HEK293 (cell line): Measurements from ENCODE around the gene PCYOX1L.
"Not testable (repeated sequence)": the region's sequence is repeated elsewhere in the genome, so short reads cannot be mapped to it uniquely, and the experiment has no call there.

ENCODE experiments used
- CTCF ChIA-PET: fragments of 350-600 bp; formaldehyde crosslinking; extraction: SDS; loops from one replicate; lab custom pipeline; 2021; ENCODE audit warnings: antibody characterized with exemption; lab: Yijun Ruan, JAX
- POLR2A ChIA-PET: fragments of 300-600 bp; formaldehyde crosslinking; extraction: SDS; loops from one replicate; lab custom pipeline; 2020; ENCODE audit warnings: antibody characterized with exemption, inconsistent platforms; lab: Yijun Ruan, JAX
- H3K27ac ChIP-seq: fragments of 200-500 bp; sonication (Bioruptor generic); 2 replicates; pipeline ENCODE4 v1.5.1; 2014; ENCODE audit warnings: low read depth, low read length, control low read depth, inconsistent platforms; ENCODE audit errors: extremely low read depth
- H3K36me3 ChIP-seq, 2 experiments: fragments of 200-500 bp in 1 of 2; sonication (Bioruptor generic) in 1 of 2; 1 replicate in 1 of 2; 2 replicates in 1 of 2; pipeline ENCODE4 v1.5.1; 2014 to 2017; ENCODE audit warnings: inconsistent platforms in 2 of 2, low read length in 2 of 2; ENCODE audit not compliant: control insufficient read depth in 2 of 2, insufficient read depth in 1 of 2
- H3K4me1 ChIP-seq: fragments of 200-500 bp; sonication (Bioruptor generic); 2 replicates; pipeline ENCODE4 v1.5.1; 2014; ENCODE audit warnings: mild to moderate bottlenecking, low read length, inconsistent platforms; ENCODE audit not compliant: control insufficient read depth, insufficient read depth
- H3K4me3 ChIP-seq: 2 replicates; pipeline ENCODE4 v1.5.1; 2011; ENCODE audit warnings: low read depth, mild to moderate bottlenecking, control low read depth, low read length, moderate library complexity
- H3K9me3 ChIP-seq: fragments of 200-500 bp; sonication (Bioruptor generic); 2 replicates; pipeline ENCODE4 v1.5.1; 2014; ENCODE audit warnings: low read depth, low read length, inconsistent platforms; ENCODE audit not compliant: control insufficient read depth, insufficient read depth
- GLIS1 ChIP-seq: fragments of 450-650 bp; formaldehyde crosslinking; IDR thresholded peaks from 2 replicates; pipeline ENCODE4 v1.5.1; 2016; ENCODE audit warnings: missing biosample characterization, missing genetic modification characterization
- RBAK ChIP-seq: fragments of 450-650 bp; formaldehyde crosslinking; IDR thresholded peaks from 2 replicates; pipeline ENCODE4 v1.5.1; 2016; ENCODE audit warnings: missing biosample characterization, missing genetic modification characterization
- SALL2 ChIP-seq: fragments of 450-650 bp; formaldehyde crosslinking; IDR thresholded peaks from 2 replicates; pipeline ENCODE4 v1.5.0; 2017; ENCODE audit warnings: missing biosample characterization, mild to moderate bottlenecking, missing genetic modification characterization, borderline replicate concordance
- SP3 ChIP-seq: fragments of 450-650 bp; formaldehyde crosslinking; IDR thresholded peaks from 2 replicates; pipeline ENCODE4 v1.5.1; 2016; ENCODE audit warnings: missing biosample characterization, missing genetic modification characterization
- SP7 ChIP-seq: fragments of 450-650 bp; formaldehyde crosslinking; IDR thresholded peaks from 2 replicates; pipeline ENCODE4 v1.5.1; 2016; ENCODE audit warnings: missing biosample characterization, missing genetic modification characterization
- ZBTB7A ChIP-seq: fragments of 450-650 bp; formaldehyde crosslinking; IDR thresholded peaks from 2 replicates; pipeline ENCODE4 v1.5.1; 2016; ENCODE audit warnings: low read depth, missing biosample characterization, missing genetic modification characterization
- ZFHX2 ChIP-seq: fragments of 450-650 bp; formaldehyde crosslinking; conservative IDR thresholded peaks from 2 replicates; pipeline ENCODE4 v1.5.1; 2016; ENCODE audit warnings: missing biosample characterization, missing genetic modification characterization
- ZNF155 ChIP-seq: fragments of 450-650 bp; formaldehyde crosslinking; IDR thresholded peaks from 2 replicates; pipeline ENCODE4 v1.5.1; 2016; ENCODE audit warnings: missing biosample characterization, missing genetic modification characterization
- ZNF211 ChIP-seq: fragments of 450-650 bp; formaldehyde crosslinking; IDR thresholded peaks from 2 replicates; pipeline ENCODE4 v1.5.1; 2016; ENCODE audit warnings: low read depth, missing biosample characterization, missing genetic modification characterization
- ZNF37A ChIP-seq: fragments of 450-650 bp; IDR thresholded peaks from 2 replicates; pipeline ENCODE4 v1.5.1; 2018; ENCODE audit warnings: missing biosample characterization, missing genetic modification characterization
- ZNF530 ChIP-seq: fragments of 450-650 bp; formaldehyde crosslinking; IDR thresholded peaks from 2 replicates; pipeline ENCODE4 v1.5.1; 2016; ENCODE audit warnings: low read depth, missing biosample characterization, missing genetic modification characterization
- ZNF621 ChIP-seq: fragments of 450-650 bp; formaldehyde crosslinking; IDR thresholded peaks from 2 replicates; pipeline ENCODE4 v1.5.1; 2017; ENCODE audit warnings: missing biosample characterization, missing genetic modification characterization
- ZNF776 ChIP-seq: fragments of 450-650 bp; formaldehyde crosslinking; IDR thresholded peaks from 2 replicates; pipeline ENCODE4 v1.5.0; 2017; ENCODE audit warnings: missing biosample characterization, missing genetic modification characterization, borderline replicate concordance
- ZNF785 ChIP-seq: fragments of 450-650 bp; formaldehyde crosslinking; IDR thresholded peaks from 2 replicates; pipeline ENCODE4 v1.5.1; 2016; ENCODE audit warnings: missing biosample characterization, missing genetic modification characterization
- ZSCAN16 ChIP-seq: fragments of 450-650 bp; formaldehyde crosslinking; IDR thresholded peaks from 2 replicates; pipeline ENCODE4 v1.5.1; 2016; ENCODE audit warnings: missing biosample characterization, missing genetic modification characterization
- TF ChIP-seq, protein P1 (sequence below): fragments of 450-650 bp; formaldehyde crosslinking; IDR thresholded peaks from 2 replicates; pipeline ENCODE4 v1.5.1; 2016; ENCODE audit warnings: missing biosample characterization, missing genetic modification characterization
- TF ChIP-seq, protein P2 (sequence below): fragments of 450-650 bp; formaldehyde crosslinking; IDR thresholded peaks from 2 replicates; pipeline ENCODE4 v1.5.1; 2016; ENCODE audit warnings: missing biosample characterization, missing genetic modification characterization
- TF ChIP-seq, protein P3 (sequence below): fragments of 450-650 bp; formaldehyde crosslinking; IDR thresholded peaks from 2 replicates; pipeline ENCODE4 v1.5.1; 2016; ENCODE audit warnings: missing biosample characterization, missing genetic modification characterization
- TF ChIP-seq, protein P4 (sequence below): fragments of 450-650 bp; formaldehyde crosslinking; IDR thresholded peaks from 2 replicates; pipeline ENCODE4; 2016; ENCODE audit warnings: missing biosample characterization, missing genetic modification characterization

The PCYOX1L gene

DNA sequence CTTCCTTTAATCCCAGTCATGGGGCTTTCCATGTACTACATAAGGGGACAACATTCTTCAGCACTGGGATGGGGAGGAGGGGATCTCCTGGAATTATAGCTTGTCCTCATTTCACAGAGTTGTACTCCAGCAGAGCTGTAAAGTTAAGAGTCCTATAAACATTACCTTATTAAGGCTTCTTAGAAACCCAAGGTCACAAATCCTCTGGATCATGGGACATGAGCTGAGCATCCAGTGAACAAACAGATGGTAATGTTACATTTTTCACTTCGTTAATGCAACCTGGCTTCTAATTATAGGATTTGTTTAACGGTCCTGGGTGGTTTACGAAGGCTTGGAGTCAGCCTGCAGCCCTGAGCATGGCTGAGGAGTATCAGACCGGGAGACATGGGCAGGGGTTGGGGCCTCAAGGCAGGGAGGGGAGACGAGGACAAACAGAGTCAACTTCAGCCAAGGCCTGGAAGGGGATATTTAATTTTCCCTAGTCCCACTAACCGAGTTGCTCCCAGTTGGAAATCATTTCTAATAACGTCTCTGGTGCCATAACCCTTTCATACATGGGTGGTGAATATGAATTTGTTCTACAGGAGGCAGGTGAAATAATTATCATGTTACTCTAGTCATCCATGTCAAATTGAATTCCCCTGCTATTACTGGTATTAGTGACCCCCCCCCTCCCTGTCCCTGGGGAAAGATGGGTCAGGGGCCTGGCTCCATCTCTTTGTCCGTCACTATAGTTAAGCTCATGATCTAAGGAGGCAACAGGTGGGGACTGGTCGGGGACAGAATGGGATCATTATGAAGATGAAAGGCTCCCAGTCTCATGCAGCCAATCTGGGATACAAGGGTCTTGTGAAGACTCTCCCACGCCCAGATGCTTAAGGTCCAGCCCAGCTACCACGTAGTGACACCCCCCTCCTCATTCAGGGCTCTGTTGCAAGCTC, 32.0 kb downstream of the PCYOX1L start (continued):
- peak; percentile 13; the same call in 1 of the 2 replicates for TF ChIP-seq GLIS1 (tag by site-specific recombination)
- TF ChIP-seq, protein P1, sequence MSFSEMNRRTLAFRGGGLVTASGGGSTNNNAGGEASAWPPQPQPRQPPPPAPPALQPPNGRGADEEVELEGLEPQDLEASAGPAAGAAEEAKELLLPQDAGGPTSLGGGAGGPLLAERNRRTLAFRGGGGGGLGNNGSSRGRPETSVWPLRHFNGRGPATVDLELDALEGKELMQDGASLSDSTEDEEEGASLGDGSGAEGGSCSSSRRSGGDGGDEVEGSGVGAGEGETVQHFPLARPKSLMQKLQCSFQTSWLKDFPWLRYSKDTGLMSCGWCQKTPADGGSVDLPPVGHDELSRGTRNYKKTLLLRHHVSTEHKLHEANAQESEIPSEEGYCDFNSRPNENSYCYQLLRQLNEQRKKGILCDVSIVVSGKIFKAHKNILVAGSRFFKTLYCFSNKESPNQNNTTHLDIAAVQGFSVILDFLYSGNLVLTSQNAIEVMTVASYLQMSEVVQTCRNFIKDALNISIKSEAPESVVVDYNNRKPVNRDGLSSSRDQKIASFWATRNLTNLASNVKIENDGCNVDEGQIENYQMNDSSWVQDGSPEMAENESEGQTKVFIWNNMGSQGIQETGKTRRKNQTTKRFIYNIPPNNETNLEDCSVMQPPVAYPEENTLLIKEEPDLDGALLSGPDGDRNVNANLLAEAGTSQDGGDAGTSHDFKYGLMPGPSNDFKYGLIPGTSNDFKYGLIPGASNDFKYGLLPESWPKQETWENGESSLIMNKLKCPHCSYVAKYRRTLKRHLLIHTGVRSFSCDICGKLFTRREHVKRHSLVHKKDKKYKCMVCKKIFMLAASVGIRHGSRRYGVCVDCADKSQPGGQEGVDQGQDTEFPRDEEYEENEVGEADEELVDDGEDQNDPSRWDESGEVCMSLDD (tag by site-specific recombination), result no peak

DNA sequence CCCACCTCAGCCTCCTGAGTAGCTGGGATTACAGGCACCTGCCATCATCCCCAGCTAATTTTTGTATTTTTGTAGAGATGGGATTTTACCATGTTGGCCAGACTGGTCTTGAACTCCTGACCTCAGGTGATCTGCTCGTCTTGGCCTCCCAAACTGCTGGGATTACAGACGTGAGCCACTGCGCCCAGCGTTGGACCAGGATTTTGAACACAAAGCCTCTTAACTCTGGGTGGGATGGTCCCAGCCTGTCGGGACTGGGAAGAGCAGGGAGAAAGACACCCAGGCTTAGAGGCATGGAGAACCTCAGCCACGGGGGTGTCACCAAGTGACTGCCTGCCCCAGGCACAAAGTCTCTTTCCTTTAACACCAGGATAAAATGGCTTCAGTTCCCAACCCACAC, 33.2 kb downstream of the PCYOX1L start:
- POLR2A ChIA-PET, H3K27ac ChIP-seq: not testable (repeated sequence)
- CTCF ChIA-PET, result interaction anchor here (0.9 to 1.5 kb wide), 5 partner anchors 9 to 172 kb away, joined by 3 to 13 read pairs (median 3); no protein-coding TSS in a partner anchor

DNA sequence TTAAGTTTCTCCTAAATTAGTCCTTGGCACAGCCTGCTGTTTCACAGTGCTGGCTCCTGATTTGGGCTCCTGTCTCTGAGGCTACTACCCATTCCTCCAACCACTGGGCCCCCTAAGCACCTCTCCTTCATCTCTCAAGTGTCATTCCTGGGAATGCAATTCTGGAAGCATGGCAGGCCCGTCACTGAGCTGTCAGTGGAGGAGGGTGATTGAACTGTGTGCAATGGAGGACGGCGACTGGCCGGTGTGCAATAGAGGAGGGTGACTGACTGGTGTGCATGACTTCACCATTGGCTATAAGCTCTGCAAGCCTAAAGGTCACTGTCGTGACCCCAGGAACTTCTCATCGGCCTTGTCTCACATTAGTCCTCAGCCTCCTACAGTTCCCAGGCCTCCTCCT, 33.7 kb downstream of the PCYOX1L start:
- H3K36me3 ChIP-seq, result no peaks in the 10 kb centered on the region
- ChIA-PET CTCF (interaction anchor here (1.2 kb wide), 1 partner anchor 77 kb away, joined by 3 read pairs; no protein-coding TSS in a partner anchor), POLR2A (no interaction called here)
- H3K4me1 ChIP-seq, result no peaks in the 10 kb centered on the region
- H3K9me3 ChIP-seq, result no peaks in the 10 kb centered on the region
- H3K27ac ChIP-seq, result no peak overlapping the region
- no peak overlapping the region for H3K4me3 ChIP-seq
- TF ChIP-seq ZNF621 (tag by site-specific recombination), result no peak
- TF ChIP-seq RBAK (tag by site-specific recombination), result no peak
- TF ChIP-seq ZBTB7A (tag by site-specific recombination), result no peak
- TF ChIP-seq ZNF530 (tag by site-specific recombination), result no peak
- no peak for TF ChIP-seq ZNF211
- TF ChIP-seq ZNF776 (tag by site-specific recombination), result no peak
- no peak for TF ChIP-seq SP7 (tag by site-specific recombination)
- TF ChIP-seq SP3 (tag by site-specific recombination), result no peak
- no peak for TF ChIP-seq ZNF37A

More for the DNA sequence above, 33.2 kb downstream of the PCYOX1L start:
- not testable (repeated sequence) for H3K4me3 ChIP-seq, H3K9me3 ChIP-seq, H3K4me1 ChIP-seq, H3K36me3 ChIP-seq

DNA sequence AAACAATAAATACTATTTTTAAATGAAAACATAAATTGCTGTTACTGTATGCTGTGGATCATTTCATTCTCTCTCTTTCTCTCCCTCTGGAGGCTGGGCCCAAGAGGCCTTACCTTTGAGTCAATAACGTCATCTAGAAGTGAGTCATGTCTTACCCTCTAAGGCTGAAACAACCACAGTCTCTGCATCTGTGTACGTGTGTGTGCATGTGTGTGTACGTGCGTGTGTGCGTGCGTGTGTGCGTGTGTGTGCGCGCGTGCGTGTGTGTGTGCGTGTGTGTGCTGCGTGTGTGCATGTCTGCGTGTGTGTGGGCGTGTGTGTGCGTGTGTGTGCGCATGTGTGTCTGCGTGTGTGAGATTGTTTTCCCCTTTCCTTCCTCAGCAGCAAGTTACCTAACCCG, 34.9 kb downstream of the PCYOX1L start:
- no peak overlapping the region for H3K4me3 ChIP-seq
- H3K4me1 ChIP-seq, result no peaks in the 10 kb centered on the region
- H3K9me3 ChIP-seq, result no peaks in the 10 kb centered on the region
- no peaks in the 10 kb centered on the region for H3K36me3 ChIP-seq
- POLR2A ChIA-PET, result no interaction called here
- CTCF ChIA-PET, result interaction anchor here (0.5 to 1.2 kb wide), 2 partner anchors 21 to 78 kb away, joined by 3 read pairs; no protein-coding TSS in a partner anchor
- H3K27ac ChIP-seq, result no peak overlapping the region
- TF ChIP-seq ZNF785 (tag by site-specific recombination), result 0 out of 2 replicates have a peak, but pooled peaks have one; percentile 57
- TF ChIP-seq, protein P2, sequence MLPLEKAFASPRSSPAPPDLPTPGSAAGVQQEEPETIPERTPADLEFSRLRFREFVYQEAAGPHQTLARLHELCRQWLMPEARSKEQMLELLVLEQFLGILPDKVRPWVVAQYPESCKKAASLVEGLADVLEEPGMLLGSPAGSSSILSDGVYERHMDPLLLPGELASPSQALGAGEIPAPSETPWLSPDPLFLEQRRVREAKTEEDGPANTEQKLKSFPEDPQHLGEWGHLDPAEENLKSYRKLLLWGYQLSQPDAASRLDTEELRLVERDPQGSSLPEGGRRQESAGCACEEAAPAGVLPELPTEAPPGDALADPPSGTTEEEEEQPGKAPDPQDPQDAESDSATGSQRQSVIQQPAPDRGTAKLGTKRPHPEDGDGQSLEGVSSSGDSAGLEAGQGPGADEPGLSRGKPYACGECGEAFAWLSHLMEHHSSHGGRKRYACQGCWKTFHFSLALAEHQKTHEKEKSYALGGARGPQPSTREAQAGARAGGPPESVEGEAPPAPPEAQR (tag by site-specific recombination), result no peak
- TF ChIP-seq SALL2 (tag by site-specific recombination), result peak; percentile 90
- TF ChIP-seq, protein P3, sequence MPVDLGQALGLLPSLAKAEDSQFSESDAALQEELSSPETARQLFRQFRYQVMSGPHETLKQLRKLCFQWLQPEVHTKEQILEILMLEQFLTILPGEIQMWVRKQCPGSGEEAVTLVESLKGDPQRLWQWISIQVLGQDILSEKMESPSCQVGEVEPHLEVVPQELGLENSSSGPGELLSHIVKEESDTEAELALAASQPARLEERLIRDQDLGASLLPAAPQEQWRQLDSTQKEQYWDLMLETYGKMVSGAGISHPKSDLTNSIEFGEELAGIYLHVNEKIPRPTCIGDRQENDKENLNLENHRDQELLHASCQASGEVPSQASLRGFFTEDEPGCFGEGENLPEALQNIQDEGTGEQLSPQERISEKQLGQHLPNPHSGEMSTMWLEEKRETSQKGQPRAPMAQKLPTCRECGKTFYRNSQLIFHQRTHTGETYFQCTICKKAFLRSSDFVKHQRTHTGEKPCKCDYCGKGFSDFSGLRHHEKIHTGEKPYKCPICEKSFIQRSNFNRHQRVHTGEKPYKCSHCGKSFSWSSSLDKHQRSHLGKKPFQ (tag by site-specific recombination), result no peak
- TF ChIP-seq, protein P4, sequence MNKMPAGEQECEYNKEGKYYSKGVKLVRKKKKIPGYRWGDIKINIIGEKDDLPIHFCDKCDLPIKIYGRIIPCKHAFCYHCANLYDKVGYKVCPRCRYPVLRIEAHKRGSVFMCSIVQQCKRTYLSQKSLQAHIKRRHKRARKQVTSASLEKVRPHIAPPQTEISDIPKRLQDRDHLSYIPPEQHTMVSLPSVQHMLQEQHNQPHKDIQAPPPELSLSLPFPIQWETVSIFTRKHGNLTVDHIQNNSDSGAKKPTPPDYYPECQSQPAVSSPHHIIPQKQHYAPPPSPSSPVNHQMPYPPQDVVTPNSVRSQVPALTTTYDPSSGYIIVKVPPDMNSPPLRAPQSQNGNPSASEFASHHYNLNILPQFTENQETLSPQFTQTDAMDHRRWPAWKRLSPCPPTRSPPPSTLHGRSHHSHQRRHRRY (tag by site-specific recombination), result no peak
- TF ChIP-seq SP7 (tag by site-specific recombination), result peak; percentile 41; the same call in 1 of the 2 replicates
- 0 out of 2 replicates have a peak, but pooled peaks have one; percentile 61 for TF ChIP-seq ZNF155 (tag by site-specific recombination)
- peak; percentile 51 for TF ChIP-seq ZFHX2 (tag by site-specific recombination)
- no peak for TF ChIP-seq ZSCAN16 (tag by site-specific recombination)
